Measurements from ENCODE around the gene H19. TPM values are rescaled to one million over a fixed set of nuclear protein-coding genes. Genes with fewer than 3 reads are reported as not detected.

H19 gene
- total RNA-seq, 5 donors from 2014 or later (not counting 1 experiment from before 2014, with no cell fraction given) = 1.7 to 2.3 (median 2.0) TPM; not detected in 2

GRCh38 chr11:2002042-2002776 is 4.6 kb upstream of the H19 start:
- Histone ChIP-seq H3K36me3 (ENCODE audit: control insufficient read depth in 2 of 2, extremely low read depth in 1 of 2, insufficient read depth in 1 of 2, low read length in 1 of 2) (no peaks in the 10 kb centered on the region), H3K27ac (ENCODE audit: low read length) (no peak overlapping the region), H3K9me3 (no peaks in the 10 kb centered on the region), H3K27me3 (replicated peaks in 1 of 2; ENCODE audit: control insufficient read depth in 2 of 2, extremely low read depth in 1 of 2, insufficient read depth in 2 of 2, low read length in 1 of 2) (no peaks in the 10 kb centered on the region), H3K4me1 (ENCODE audit: control insufficient read depth in 1 of 2, extremely low read depth in 1 of 2, insufficient read depth in 2 of 2, low read length in 2 of 2) (no peaks in the 10 kb centered on the region), H3K4me3 (ENCODE audit: control insufficient read depth in 1 of 2, extremely low read depth in 1 of 2, low read length in 1 of 2) (no peak overlapping the region)
- no peaks in the 10 kb centered on the region for H3K9me3 Mint-ChIP-seq
- no peaks in the 10 kb centered on the region for H3K36me3 Mint-ChIP-seq
- H3K4me3 Mint-ChIP-seq = no peak overlapping the region
- WGBS (ENCODE audit: insufficient coverage) = no CpG with 5 or more reads among the region's 42 CpGs
- ChIA-PET POLR2A (no interaction called here), CTCF (interaction anchor here (0.6 to 1.8 kb wide), 8 partner anchors 120 to 456 kb away, joined by 4 to 13 read pairs (median 5); no protein-coding TSS in a partner anchor)
- ATAC-seq (replicated peaks in 1 of 4) (peak; percentile 56 to 67 (median 62)), DNase-seq (no peak)
- no peak overlapping the region for H3K27ac Mint-ChIP-seq
- H3K27me3 Mint-ChIP-seq = no peaks in the 10 kb centered on the region
- H3K4me1 Mint-ChIP-seq = no peaks in the 10 kb centered on the region

GRCh38 chr11:1998861-1999260 is 1.2 kb upstream of the H19 start:
- POLR2A ChIA-PET = no interaction called here
- Histone ChIP-seq H3K27me3 (replicated peaks in 1 of 2; ENCODE audit: control insufficient read depth in 2 of 2, extremely low read depth in 1 of 2, insufficient read depth in 2 of 2, low read length in 1 of 2) (no peaks in the 10 kb centered on the region), H3K4me3 (ENCODE audit: control insufficient read depth in 1 of 2, extremely low read depth in 1 of 2, low read length in 1 of 2) (no peak overlapping the region), H3K4me1 (ENCODE audit: control insufficient read depth in 1 of 2, extremely low read depth in 1 of 2, insufficient read depth in 2 of 2, low read length in 2 of 2) (no peaks in the 10 kb centered on the region), H3K27ac (ENCODE audit: low read length) (no peak overlapping the region), H3K36me3 (ENCODE audit: control insufficient read depth in 2 of 2, extremely low read depth in 1 of 2, insufficient read depth in 1 of 2, low read length in 1 of 2) (no peaks in the 10 kb centered on the region), H3K9me3 (no peaks in the 10 kb centered on the region)
- Mint-ChIP-seq H3K9me3 (no peaks in the 10 kb centered on the region), H3K27me3 (no peaks in the 10 kb centered on the region), H3K27ac (no peak overlapping the region), H3K4me1 (no peaks in the 10 kb centered on the region), H3K36me3 (no peaks in the 10 kb centered on the region), H3K4me3 (no peak overlapping the region)
- no peak for DNase-seq
- CTCF ChIA-PET = interaction anchor here in 1 of 2 donors (0.7 kb wide), 1 partner anchor 305 kb away, joined by 3 read pairs; no protein-coding TSS in a partner anchor
- no CpG with 5 or more reads among the region's 15 CpGs for WGBS (ENCODE audit: insufficient coverage)
- ATAC-seq (replicated peaks in 1 of 4) = no peak

- no peak overlapping the region for H3K27ac ChIP-seq (ENCODE audit: low read length)
- Mint-ChIP-seq H3K36me3 (no peaks in the 10 kb centered on the region), H3K9me3 (no peaks in the 10 kb centered on the region), H3K27ac (no peak overlapping the region), H3K27me3 (no peaks in the 10 kb centered on the region), H3K4me1 (no peaks in the 10 kb centered on the region), H3K4me3 (no peak overlapping the region)
- no peaks in the 10 kb centered on the region for H3K9me3 ChIP-seq
- H3K27me3 ChIP-seq (replicated peaks in 1 of 2; ENCODE audit: control insufficient read depth in 2 of 2, extremely low read depth in 1 of 2, insufficient read depth in 2 of 2, low read length in 1 of 2) = no peaks in the 10 kb centered on the region
- no CpG with 5 or more reads among the region's 28 CpGs for WGBS (ENCODE audit: insufficient coverage)
- CTCF ChIA-PET = no interaction called here
- DNase-seq (no peak), ATAC-seq (replicated peaks in 1 of 4) (peak in 1 of 4 experiments; percentile 58)
- H3K4me1 ChIP-seq (ENCODE audit: control insufficient read depth in 1 of 2, extremely low read depth in 1 of 2, insufficient read depth in 2 of 2, low read length in 2 of 2) = no peaks in the 10 kb centered on the region
- no peaks in the 10 kb centered on the region for H3K36me3 ChIP-seq (ENCODE audit: control insufficient read depth in 2 of 2, extremely low read depth in 1 of 2, insufficient read depth in 1 of 2, low read length in 1 of 2)
- POLR2A ChIA-PET = no interaction called here
- H3K4me3 ChIP-seq (ENCODE audit: control insufficient read depth in 1 of 2, extremely low read depth in 1 of 2, low read length in 1 of 2) = no peak overlapping the region
Measured at GRCh38 chr11:1998290-1998689, 648 bp upstream of the H19 start.

GRCh38 chr11:1994121-1994520 is 3.5 kb downstream of the H19 start:
- Mint-ChIP-seq H3K27ac (no peak overlapping the region), H3K4me1 (no peaks in the 10 kb centered on the region), H3K27me3 (no peaks in the 10 kb centered on the region), H3K36me3 (no peaks in the 10 kb centered on the region), H3K4me3 (no peak overlapping the region), H3K9me3 (no peaks in the 10 kb centered on the region)
- Histone ChIP-seq H3K4me3 (ENCODE audit: control insufficient read depth in 1 of 2, extremely low read depth in 1 of 2, low read length in 1 of 2) (no peak overlapping the region), H3K9me3 (no peaks in the 10 kb centered on the region), H3K36me3 (ENCODE audit: control insufficient read depth in 2 of 2, extremely low read depth in 1 of 2, insufficient read depth in 1 of 2, low read length in 1 of 2) (no peaks in the 10 kb centered on the region), H3K27ac (ENCODE audit: low read length) (no peak overlapping the region), H3K4me1 (ENCODE audit: control insufficient read depth in 1 of 2, extremely low read depth in 1 of 2, insufficient read depth in 2 of 2, low read length in 2 of 2) (no peaks in the 10 kb centered on the region), H3K27me3 (replicated peaks in 1 of 2; ENCODE audit: control insufficient read depth in 2 of 2, extremely low read depth in 1 of 2, insufficient read depth in 2 of 2, low read length in 1 of 2) (no peaks in the 10 kb centered on the region)
- ATAC-seq (replicated peaks in 1 of 4) (no peak), DNase-seq (no peak)
- POLR2A ChIA-PET = interaction anchor here in 1 of 2 donors (0.6 kb wide), 1 partner anchor 384 kb away, joined by 5 read pairs; no protein-coding TSS in a partner anchor
- no CpG with 5 or more reads among the region's 13 CpGs for WGBS (ENCODE audit: insufficient coverage)
- CTCF ChIA-PET = no interaction called here

GRCh38 chr11:1992111-1992510 is 5.5 kb downstream of the H19 start:
- Histone ChIP-seq H3K4me1 (ENCODE audit: control insufficient read depth in 1 of 2, extremely low read depth in 1 of 2, insufficient read depth in 2 of 2, low read length in 2 of 2) (no peaks in the 10 kb centered on the region), H3K9me3 (no peaks in the 10 kb centered on the region), H3K27ac (ENCODE audit: low read length) (no peak overlapping the region), H3K4me3 (ENCODE audit: control insufficient read depth in 1 of 2, extremely low read depth in 1 of 2, low read length in 1 of 2) (no peak overlapping the region), H3K27me3 (replicated peaks in 1 of 2; ENCODE audit: control insufficient read depth in 2 of 2, extremely low read depth in 1 of 2, insufficient read depth in 2 of 2, low read length in 1 of 2) (no peaks in the 10 kb centered on the region), H3K36me3 (ENCODE audit: control insufficient read depth in 2 of 2, extremely low read depth in 1 of 2, insufficient read depth in 1 of 2, low read length in 1 of 2) (no peaks in the 10 kb centered on the region)
- Mint-ChIP-seq H3K4me1 (no peaks in the 10 kb centered on the region), H3K9me3 (no peaks in the 10 kb centered on the region), H3K27ac (no peak overlapping the region), H3K27me3 (no peaks in the 10 kb centered on the region), H3K36me3 (no peaks in the 10 kb centered on the region), H3K4me3 (no peak overlapping the region)
- CTCF ChIA-PET = no interaction called here
- POLR2A ChIA-PET = no interaction called here
- 60% methylated on average over 2 of the region's 26 CpGs for WGBS (ENCODE audit: insufficient coverage)
- DNase-seq = no peak
- no peak for ATAC-seq (replicated peaks in 1 of 4)

- no peaks in the 10 kb centered on the region for H3K9me3 Mint-ChIP-seq
- no peaks in the 10 kb centered on the region for H3K36me3 Mint-ChIP-seq
- ChIA-PET CTCF (no interaction called here), POLR2A (no interaction called here)
- no peaks in the 10 kb centered on the region for H3K27me3 ChIP-seq (replicated peaks in 1 of 2; ENCODE audit: control insufficient read depth in 2 of 2, extremely low read depth in 1 of 2, insufficient read depth in 2 of 2, low read length in 1 of 2)
- H3K27ac Mint-ChIP-seq = no peak overlapping the region
- H3K4me1 ChIP-seq (ENCODE audit: control insufficient read depth in 1 of 2, extremely low read depth in 1 of 2, insufficient read depth in 2 of 2, low read length in 2 of 2) = no peaks in the 10 kb centered on the region
- no peak overlapping the region for H3K27ac ChIP-seq (ENCODE audit: low read length)
- no peaks in the 10 kb centered on the region for H3K27me3 Mint-ChIP-seq
- ATAC-seq (replicated peaks in 1 of 4) (no peak), DNase-seq (no peak)
- no peaks in the 10 kb centered on the region for H3K36me3 ChIP-seq (ENCODE audit: control insufficient read depth in 2 of 2, extremely low read depth in 1 of 2, insufficient read depth in 1 of 2, low read length in 1 of 2)
- no peak overlapping the region for H3K4me3 ChIP-seq (ENCODE audit: control insufficient read depth in 1 of 2, extremely low read depth in 1 of 2, low read length in 1 of 2)
- no peak overlapping the region for H3K4me3 Mint-ChIP-seq
- no peaks in the 10 kb centered on the region for H3K4me1 Mint-ChIP-seq
- WGBS (ENCODE audit: insufficient coverage) = no CpG with 5 or more reads among the region's 29 CpGs
- no peaks in the 10 kb centered on the region for H3K9me3 ChIP-seq
Measured at GRCh38 chr11:1990872-1991578, 6.6 kb downstream of the H19 start.
